MM.1S (cell line): Measurements from ENCODE around the gene SLC16A7.

Experiments used
- EZH2 ChIP-seq: fragments of 300-600 bp; sonication (generic); optimal IDR thresholded peaks from 2 replicates; pipeline ENCODE3; 2017; ENCODE audit warnings: low read depth, mild to moderate bottlenecking, antibody characterized with exemption, low read length, mixed read lengths
- EZH2phosphoT487 ChIP-seq: fragments of 300-600 bp; sonication (generic); IDR thresholded peaks from 2 replicates; pipeline ENCODE4 v1.6.1; 2018; ENCODE audit warnings: antibody characterized with exemption, low read length
- TF ChIP-seq, protein P1 (sequence below): fragments of 300-600 bp; sonication (generic); IDR thresholded peaks from 2 replicates; pipeline ENCODE4 v1.5.1; 2016; ENCODE audit warnings: antibody characterized with exemption, low read length, mixed read lengths

DNA sequence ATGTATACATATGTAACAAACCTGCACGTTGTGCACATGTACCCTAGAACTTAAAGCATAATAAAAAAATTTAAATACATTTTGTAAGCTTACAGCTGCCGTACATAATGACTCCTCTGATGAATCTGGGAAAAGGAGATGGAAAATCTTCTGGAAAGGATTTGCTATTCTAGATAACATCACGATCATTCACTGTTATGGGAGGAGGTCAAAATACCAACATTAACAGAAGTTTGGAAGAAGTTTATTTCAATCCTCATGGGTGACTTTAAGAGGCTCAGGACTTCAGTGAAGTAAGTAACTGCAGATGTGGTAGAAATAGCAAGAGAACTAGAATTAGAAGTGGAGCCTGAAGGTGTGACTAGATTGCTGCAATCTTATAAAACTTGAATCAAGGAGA is 172.2 kb downstream of the SLC16A7 start:
- TF ChIP-seq, protein P1, sequence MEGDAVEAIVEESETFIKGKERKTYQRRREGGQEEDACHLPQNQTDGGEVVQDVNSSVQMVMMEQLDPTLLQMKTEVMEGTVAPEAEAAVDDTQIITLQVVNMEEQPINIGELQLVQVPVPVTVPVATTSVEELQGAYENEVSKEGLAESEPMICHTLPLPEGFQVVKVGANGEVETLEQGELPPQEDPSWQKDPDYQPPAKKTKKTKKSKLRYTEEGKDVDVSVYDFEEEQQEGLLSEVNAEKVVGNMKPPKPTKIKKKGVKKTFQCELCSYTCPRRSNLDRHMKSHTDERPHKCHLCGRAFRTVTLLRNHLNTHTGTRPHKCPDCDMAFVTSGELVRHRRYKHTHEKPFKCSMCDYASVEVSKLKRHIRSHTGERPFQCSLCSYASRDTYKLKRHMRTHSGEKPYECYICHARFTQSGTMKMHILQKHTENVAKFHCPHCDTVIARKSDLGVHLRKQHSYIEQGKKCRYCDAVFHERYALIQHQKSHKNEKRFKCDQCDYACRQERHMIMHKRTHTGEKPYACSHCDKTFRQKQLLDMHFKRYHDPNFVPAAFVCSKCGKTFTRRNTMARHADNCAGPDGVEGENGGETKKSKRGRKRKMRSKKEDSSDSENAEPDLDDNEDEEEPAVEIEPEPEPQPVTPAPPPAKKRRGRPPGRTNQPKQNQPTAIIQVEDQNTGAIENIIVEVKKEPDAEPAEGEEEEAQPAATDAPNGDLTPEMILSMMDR, result no peak
- no peak for TF ChIP-seq EZH2phosphoT487
- no peak for TF ChIP-seq EZH2
